ENCODE measurements around the gene FLNB. TPM values are rescaled to one million over a fixed set of nuclear protein-coding genes. Genes with fewer than 3 reads are reported as not detected.
A peak's percentile ranks its signal among the peaks of the same experiment; 100 is the strongest.

Gene FLNB
- total RNA-seq, 1 donor from 2014 or later = 216 TPM

DNA sequence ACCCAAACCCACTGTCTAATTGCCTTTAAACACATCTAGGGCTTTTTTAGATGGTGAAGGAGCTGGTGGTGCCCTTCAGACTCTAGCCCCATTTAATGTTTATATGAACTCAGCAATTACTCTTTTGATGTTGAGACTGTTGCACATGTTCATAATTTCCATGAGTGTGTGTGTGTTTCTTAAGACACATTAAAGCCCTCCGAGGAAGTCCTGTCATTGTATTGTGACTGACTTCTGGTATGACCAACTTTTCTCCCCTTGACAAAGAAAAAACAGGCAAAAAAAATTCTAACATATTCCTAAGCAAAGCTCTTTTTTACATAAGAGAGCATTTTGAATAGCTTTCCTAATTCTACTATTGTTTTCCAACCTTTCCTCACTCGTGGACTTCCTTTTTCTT, 91.6 kb downstream of the FLNB start:
- DNase-seq (ENCODE audit: low spot score) = no peak
- TF ChIP-seq, protein P1, sequence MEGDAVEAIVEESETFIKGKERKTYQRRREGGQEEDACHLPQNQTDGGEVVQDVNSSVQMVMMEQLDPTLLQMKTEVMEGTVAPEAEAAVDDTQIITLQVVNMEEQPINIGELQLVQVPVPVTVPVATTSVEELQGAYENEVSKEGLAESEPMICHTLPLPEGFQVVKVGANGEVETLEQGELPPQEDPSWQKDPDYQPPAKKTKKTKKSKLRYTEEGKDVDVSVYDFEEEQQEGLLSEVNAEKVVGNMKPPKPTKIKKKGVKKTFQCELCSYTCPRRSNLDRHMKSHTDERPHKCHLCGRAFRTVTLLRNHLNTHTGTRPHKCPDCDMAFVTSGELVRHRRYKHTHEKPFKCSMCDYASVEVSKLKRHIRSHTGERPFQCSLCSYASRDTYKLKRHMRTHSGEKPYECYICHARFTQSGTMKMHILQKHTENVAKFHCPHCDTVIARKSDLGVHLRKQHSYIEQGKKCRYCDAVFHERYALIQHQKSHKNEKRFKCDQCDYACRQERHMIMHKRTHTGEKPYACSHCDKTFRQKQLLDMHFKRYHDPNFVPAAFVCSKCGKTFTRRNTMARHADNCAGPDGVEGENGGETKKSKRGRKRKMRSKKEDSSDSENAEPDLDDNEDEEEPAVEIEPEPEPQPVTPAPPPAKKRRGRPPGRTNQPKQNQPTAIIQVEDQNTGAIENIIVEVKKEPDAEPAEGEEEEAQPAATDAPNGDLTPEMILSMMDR (IDR thresholded peaks at IDR 0.05; ENCODE audit: unreplicated experiment) = no peak
- H3K27ac Mint-ChIP-seq (ENCODE audit: unreplicated experiment) = peak overlapping the region; percentile 44
- H3K4me1 Mint-ChIP-seq (ENCODE audit: unreplicated experiment) = peaks cover 12% of the 10 kb centered on the region
- H3K36me3 Mint-ChIP-seq (ENCODE audit: low read depth, unreplicated experiment) = peaks cover 49% of the 10 kb centered on the region
- H3K9me3 Mint-ChIP-seq (ENCODE audit: unreplicated experiment) = no peaks in the 10 kb centered on the region
- no peak overlapping the region for H3K4me3 Mint-ChIP-seq (ENCODE audit: unreplicated experiment)
- H3K27me3 Mint-ChIP-seq (ENCODE audit: unreplicated experiment) = peaks cover 6% of the 10 kb centered on the region

DNA sequence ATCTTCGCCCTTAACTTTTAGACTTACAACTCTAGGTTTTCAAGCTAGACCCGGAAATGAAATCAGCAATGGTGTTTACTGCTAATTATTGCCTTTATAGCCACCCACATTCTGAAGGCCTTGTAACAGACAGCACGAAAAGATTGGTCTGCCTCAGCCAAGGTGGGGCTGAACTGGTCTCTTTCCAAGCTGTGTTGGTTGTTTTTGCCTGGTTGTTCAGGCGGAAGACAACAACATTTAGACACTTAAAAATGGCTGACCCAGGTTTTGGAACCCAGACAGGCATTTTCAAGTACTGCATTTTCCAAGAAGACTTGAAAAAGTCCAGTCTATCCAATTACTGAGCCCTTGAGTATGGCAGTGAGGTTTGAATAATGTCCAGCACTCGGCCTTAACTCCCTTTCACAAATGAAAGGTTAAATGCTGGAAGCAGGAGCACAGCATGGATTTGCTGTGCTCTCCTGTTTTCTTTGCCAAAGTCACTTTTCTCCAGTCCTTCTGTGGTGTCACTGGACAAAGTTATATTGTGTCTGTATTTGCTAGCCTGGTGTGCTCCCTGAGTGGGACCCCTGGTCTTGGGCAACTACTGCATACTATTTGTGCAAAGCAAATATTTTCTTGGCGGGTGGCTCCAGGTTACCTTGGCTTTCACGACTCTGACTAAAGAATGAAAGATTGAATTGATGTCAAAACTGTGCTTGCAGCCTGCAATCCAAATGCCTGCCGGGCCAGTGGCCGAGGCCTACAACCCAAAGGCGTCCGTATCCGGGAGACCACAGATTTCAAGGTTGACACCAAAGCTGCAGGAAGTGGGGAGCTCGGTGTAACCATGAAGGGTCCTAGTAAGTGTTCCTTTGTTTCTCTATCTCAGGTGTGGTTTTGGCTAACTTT, 93.5 kb downstream of the FLNB start:
- DNase-seq (ENCODE audit: low spot score) = no peak
- Mint-ChIP-seq H3K4me1 (ENCODE audit: unreplicated experiment) (peaks cover 12% of the 10 kb centered on the region), H3K27me3 (ENCODE audit: unreplicated experiment) (peaks cover 6% of the 10 kb centered on the region), H3K36me3 (ENCODE audit: low read depth, unreplicated experiment) (peaks cover 46% of the 10 kb centered on the region), H3K9me3 (ENCODE audit: unreplicated experiment) (no peaks in the 10 kb centered on the region), H3K4me3 (ENCODE audit: unreplicated experiment) (no peak overlapping the region), H3K27ac (ENCODE audit: unreplicated experiment) (no peak overlapping the region)
- TF ChIP-seq, protein P1 (IDR thresholded peaks at IDR 0.05; ENCODE audit: unreplicated experiment) = no peak

DNA sequence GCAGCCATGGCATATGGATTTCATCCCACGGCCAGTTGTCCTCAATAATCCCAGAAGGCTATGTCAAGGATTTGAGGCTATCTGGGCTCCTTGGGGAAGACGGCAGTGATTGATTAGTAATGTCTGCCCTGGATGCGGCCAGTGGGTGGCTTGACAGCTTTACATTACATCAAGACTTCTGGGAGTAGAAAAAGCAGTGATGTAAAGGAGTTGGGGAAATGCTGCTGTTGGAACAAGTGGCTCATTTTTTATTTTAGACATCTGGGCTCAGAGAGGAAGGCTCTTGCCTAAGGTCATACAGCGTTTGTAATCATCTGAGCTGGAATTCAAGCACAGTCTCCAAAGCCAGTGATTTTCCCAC, 94.1 kb downstream of the FLNB start:
- TF ChIP-seq, protein P1 (IDR thresholded peaks at IDR 0.05; ENCODE audit: unreplicated experiment) = no peak
- peaks cover 12% of the 10 kb centered on the region for H3K4me1 Mint-ChIP-seq (ENCODE audit: unreplicated experiment)
- peaks cover 6% of the 10 kb centered on the region for H3K27me3 Mint-ChIP-seq (ENCODE audit: unreplicated experiment)
- H3K4me3 Mint-ChIP-seq (ENCODE audit: unreplicated experiment) = no peak overlapping the region
- H3K27ac Mint-ChIP-seq (ENCODE audit: unreplicated experiment) = no peak overlapping the region
- no peaks in the 10 kb centered on the region for H3K9me3 Mint-ChIP-seq (ENCODE audit: unreplicated experiment)
- no peak for DNase-seq (ENCODE audit: low spot score)
- peaks cover 43% of the 10 kb centered on the region for H3K36me3 Mint-ChIP-seq (ENCODE audit: low read depth, unreplicated experiment)

DNA sequence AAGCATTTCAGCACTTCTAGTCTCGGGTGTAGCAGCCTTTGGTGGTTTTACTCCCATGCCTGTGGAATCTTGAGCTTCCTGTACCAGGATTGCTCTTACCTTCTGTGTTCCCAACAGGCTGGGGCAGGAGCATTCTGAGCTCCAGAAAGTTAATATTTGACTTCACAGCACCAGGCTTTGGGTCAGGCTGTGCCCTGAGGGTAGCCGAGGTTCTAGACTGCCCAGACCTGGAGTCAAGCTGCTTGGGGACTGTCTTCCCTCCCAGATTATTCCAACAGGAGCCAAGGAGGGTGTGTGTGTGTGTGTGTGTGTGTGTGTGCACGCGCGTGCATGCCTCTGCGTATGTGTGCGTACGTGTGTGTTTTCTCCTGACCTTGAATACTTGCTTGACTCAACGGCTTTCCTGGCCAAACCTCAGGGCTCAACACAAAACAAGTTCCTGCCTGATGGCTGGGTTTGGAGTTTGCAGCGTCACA, 94.8 kb downstream of the FLNB start:
- Mint-ChIP-seq H3K9me3 (ENCODE audit: unreplicated experiment) (no peaks in the 10 kb centered on the region), H3K4me1 (ENCODE audit: unreplicated experiment) (peaks cover 12% of the 10 kb centered on the region), H3K27ac (ENCODE audit: unreplicated experiment) (no peak overlapping the region), H3K36me3 (ENCODE audit: low read depth, unreplicated experiment) (peaks cover 47% of the 10 kb centered on the region), H3K4me3 (ENCODE audit: unreplicated experiment) (no peak overlapping the region), H3K27me3 (ENCODE audit: unreplicated experiment) (peaks cover 6% of the 10 kb centered on the region)
- no peak for DNase-seq (ENCODE audit: low spot score)
- TF ChIP-seq, protein P1 (IDR thresholded peaks at IDR 0.05; ENCODE audit: unreplicated experiment) = no peak

DNA sequence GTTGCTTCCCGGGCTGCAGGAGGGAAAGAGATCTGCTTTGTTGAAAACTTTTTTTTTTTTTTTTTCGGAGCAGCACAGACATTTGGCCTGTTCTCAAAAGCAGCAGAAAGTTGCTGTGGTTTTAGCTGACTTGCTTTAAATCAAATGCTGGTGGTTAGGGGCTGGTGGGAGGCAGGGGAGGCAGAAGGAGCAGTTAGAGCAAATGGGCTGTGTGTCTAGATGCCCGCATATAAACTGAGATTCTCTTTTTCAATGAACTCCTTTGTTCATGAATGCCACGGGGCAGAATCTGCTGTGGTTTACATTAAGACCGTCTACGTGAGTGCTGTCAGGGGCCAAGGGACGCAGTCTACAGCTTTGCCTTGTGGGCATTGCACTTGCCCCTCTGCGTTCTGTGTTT, 95.9 kb downstream of the FLNB start:
- H3K4me1 Mint-ChIP-seq (ENCODE audit: unreplicated experiment) = peaks cover 9% of the 10 kb centered on the region
- no peak for DNase-seq (ENCODE audit: low spot score)
- TF ChIP-seq, protein P1 (IDR thresholded peaks at IDR 0.05; ENCODE audit: unreplicated experiment) = no peak
- H3K9me3 Mint-ChIP-seq (ENCODE audit: unreplicated experiment) = no peaks in the 10 kb centered on the region
- H3K27ac Mint-ChIP-seq (ENCODE audit: unreplicated experiment) = no peak overlapping the region
- H3K36me3 Mint-ChIP-seq (ENCODE audit: low read depth, unreplicated experiment) = peaks cover 45% of the 10 kb centered on the region
- H3K4me3 Mint-ChIP-seq (ENCODE audit: unreplicated experiment) = no peak overlapping the region
- H3K27me3 Mint-ChIP-seq (ENCODE audit: unreplicated experiment) = peaks cover 3% of the 10 kb centered on the region

Measured in endothelial cell (in vitro differentiated cells).